Fibroblast of the conjunctiva (primary cell): ENCODE measurements around the gene FNDC3B.

Experiments
- DNase-seq: peaks from one replicate; pipeline ENCODE4 v3.0.0-alpha.2; 2010; ENCODE audit warnings: low read depth

The FNDC3B gene

DNA sequence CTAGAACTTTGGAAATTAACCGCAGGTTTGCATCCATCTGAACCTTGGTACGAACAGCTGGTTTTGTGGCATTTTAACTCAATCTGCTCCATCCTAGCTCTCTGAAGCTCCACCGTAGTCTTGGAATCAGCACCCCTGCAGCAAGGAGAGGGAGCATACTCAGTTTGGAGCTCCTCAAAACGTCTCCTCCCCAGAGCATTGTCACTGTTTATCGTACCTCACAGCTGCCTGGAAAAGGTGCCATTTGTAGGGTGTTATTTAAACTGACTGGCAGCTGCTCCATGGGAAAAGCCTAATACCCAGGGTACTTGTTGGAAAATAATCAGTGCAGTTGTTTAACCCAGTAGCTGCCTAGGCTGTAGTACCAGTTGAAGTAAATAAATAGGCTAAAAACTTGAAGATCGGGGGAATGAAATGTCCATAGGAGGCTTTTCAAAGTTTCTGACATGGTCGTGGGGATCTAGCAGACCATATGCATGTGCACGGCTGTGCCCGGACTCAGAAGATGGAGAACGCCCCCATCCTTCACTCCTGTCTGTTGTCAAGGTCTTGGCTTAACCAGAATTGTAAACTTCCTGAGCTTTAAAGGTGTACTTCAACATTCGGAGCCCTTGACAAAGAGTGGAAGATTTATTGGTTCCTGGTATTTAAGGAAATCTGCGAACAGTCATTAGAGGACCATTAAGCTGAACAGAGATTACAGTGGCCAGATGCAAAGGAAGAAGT lies 365.0 kb downstream of the FNDC3B start:
- DNase-seq, result no peak

DNA sequence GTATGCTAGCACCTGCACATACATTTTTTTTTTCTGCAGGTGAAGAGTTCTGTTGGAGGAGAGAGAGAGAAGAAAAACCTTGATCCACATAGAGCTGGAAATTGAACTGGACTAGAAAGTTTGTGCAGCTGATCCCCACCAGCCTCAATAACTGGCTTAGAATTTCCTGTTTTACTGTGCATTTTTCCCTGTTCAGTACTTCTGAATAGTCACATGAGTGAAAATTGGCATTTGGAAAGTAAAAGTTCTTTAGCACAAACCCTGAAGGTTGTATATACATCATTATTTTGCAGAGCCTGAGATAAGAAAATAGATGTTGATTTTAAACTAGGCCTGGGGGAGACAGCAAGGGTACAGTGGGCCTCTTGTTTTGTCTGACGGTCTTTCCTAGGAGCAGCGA lies 366.5 kb downstream of the FNDC3B start:
- no peak for DNase-seq

DNA sequence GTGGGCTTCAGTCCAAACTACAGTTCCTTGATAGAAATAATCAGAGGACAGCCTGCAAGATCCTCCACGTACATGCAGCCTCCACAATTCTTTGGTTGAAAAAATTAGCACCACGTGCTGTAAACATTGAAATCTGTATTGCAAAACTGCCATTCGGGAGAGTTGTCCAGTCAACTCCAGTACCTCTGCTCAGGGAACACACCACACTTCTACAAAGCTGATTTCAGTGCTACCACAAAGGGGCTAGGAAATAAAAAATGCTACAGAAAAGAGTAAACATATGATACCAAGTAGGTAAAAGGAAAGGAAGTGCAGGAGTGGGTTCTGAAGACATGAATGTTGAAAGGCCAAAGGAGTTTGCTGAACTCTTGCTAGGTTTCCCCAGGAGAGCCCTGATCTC lies 368.5 kb downstream of the FNDC3B start:
- no peak for DNase-seq

DNA sequence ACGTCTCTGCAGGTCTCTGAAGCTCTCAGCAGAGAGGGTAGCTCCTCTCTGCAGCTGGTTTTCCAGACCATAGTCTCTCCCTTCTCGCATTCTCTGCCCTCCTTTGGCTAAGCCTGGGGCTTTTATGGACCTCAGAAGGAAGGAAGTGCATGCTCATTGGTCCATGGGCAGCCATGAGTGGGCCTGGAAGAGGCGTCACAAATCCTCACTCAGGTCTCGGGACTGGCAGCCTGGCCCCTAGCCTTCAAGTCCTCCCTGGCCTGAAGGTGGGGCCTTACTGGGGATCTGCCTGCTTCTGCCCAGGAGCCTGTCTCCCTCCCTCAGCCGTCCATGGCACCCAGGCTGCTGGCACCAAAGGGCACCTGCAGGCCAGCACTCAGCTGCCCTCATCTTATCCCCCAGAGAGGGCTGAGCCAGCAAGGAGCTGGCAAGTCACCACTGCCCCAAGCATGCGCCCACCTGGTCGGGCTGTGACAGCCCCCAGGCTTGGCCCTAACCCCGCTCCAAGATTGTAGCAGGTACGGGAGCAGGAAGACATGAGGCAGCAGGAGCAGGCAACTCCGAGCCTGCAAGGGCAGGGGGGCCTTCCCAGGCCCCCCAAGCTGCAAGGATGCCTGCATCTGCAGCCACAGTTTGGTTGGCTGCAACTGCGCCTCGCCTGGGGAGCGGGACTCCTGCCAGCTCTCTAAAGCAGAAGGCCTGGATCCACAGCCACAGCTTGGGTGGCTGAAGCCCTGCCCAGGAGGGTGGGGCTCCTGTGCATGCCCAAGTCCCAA lies 371.5 kb downstream of the FNDC3B start:
- DNase-seq, result no peak

DNA sequence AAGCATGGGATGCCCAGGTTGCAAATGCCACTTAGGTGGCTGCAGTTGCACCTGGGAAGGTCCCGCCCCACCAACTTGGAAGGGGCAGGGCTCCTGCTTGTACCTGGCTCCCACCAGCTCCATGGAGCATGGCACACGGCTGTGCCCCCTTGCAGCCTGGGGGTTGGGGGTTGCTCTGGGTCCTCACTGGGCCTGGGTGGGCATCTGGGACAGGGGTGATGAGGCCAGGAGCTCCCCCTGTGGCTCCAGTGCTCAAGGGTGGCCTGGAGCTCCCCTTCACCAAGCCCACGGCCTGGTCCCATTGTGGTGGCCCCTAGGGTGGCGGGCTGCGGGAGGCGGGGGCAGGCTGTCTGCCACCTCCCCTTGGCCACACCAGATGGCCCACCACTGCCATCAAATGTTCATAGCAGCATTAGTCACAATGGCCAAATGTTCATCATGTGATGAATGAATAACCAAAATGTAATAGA lies 372.1 kb downstream of the FNDC3B start:
- no peak for DNase-seq

DNA sequence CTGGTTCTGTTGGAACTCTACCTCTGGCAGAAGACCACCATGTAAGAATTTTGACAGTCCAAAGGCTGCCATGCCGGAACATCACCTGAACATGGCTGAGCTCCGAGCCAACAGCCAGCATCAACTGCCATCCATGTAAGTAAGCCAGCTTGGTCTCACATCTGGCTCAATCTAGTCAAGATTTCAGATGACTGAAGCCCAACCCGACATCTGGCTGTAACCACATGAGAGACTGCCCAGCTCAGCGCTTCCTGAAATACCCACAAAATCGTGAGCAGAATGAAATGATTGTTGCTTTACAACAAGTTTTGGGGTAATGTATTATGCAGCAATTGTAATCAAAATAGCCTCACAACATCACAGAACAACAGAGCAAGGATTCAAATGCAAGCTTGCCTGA lies 375.9 kb downstream of the FNDC3B start:
- no peak for DNase-seq

DNA sequence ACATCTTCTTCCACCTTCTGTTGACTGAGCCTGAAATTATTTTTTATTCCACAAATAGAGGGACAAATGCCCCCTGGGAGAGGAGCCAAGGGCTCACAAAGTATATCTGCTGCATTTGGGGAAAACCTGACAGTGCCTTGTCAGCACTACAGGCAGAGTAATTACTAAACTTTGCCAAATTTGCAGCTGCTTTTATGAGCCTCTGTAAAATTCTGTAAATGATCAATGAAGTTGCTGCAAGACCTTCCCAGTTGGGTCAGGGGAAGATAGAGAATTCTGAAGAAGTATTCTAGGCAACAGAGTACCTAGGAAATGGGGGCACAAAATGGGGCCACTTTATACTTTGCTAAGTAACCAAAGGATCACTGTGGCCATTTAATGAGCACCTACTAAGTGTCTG lies 398.3 kb downstream of the FNDC3B start:
- no peak for DNase-seq

DNA sequence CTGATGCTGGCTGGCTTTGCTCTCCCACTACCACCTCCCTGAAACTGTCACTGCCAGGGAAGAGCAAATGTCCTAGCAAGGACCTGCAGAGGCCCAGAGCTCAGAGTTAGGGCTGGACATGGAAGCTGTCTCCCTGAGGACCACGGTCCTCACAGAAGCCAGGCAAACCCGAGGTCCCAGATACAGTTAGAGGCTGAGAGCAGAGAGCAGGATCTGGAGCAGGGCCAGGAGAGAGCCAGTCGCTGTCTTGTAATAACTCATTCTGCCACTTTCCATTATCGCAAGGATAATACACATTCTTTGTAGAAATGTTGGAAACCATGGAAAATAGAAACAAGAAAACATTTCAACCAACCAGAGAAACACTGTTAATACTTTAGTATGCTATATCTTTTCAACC lies 398.8 kb downstream of the FNDC3B start:
- DNase-seq, result no peak

DNA sequence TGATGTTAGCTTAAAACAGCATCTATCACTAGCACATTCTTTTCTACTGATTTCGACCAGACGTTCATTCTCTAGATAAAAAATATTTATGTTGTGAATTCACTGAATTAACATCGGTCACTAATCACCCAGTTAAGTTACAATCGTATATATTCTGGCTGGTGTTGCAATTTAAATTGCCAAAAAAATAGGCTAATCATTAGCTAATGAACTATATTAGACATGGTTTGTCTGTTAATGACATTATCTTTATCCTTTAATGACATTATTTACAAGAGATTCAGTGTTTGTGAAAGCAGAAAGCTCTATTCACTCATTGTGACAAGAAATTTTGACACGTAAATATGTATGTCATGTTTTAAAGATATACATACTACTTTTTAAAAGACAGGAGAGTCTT lies 402.2 kb downstream of the FNDC3B start:
- no peak for DNase-seq

DNA sequence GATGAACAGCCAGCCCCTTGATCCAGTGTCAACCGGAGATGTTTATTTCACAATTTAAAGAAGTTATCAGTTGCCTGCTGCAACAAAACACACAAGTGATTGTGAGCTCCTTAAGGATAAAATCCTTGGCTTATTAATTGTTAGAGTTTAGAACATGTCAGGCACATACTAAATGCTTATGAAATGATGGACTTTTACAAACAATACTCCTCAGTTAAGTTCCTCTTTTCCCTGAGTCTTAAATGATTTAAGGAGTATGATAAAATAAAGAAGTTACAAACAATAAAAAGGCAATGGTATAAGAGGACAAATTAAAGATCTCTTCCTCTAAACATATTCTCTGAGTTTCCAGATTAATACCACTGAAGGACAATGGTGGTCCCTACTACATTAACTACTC lies 403.2 kb downstream of the FNDC3B start:
- no peak for DNase-seq

DNA sequence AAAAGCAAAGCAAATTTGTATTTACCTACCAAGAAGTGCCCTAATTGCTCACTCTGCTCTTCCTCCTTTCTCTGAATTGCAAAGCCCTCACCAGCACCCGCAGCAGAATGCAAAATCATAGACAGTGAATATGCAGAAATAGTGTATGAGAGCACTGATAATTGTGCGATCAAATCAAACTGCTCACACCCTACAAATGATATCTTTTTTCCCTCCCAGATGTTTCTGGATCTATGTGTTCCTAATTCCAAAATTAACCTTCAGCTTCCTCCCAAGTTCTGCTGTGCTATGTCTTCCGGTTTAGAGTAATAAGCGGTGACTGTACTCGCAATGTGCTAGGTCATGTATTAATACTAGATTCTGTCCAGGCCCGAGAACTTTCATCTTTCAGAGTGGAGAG lies 405.4 kb downstream of the FNDC3B start:
- no peak for DNase-seq

DNA sequence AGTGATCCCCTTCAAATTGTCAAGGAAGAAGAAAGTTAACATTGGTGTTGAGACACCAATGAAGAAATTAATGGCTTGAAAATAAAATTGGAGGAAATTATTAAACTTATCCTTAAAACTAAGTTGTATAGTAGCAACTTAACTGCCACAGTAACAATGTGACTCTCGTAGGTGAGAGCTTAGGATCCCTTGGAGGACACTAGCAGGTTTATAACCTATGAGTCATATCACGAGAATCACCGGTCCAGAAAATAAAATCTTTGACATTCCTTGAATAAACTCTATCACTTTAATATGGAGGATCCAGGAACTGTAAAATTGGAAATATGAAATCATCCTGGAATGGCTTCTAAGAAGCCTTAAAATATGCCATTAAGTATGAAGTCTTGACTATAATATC lies 406.8 kb downstream of the FNDC3B start:
- DNase-seq, result no peak

DNA sequence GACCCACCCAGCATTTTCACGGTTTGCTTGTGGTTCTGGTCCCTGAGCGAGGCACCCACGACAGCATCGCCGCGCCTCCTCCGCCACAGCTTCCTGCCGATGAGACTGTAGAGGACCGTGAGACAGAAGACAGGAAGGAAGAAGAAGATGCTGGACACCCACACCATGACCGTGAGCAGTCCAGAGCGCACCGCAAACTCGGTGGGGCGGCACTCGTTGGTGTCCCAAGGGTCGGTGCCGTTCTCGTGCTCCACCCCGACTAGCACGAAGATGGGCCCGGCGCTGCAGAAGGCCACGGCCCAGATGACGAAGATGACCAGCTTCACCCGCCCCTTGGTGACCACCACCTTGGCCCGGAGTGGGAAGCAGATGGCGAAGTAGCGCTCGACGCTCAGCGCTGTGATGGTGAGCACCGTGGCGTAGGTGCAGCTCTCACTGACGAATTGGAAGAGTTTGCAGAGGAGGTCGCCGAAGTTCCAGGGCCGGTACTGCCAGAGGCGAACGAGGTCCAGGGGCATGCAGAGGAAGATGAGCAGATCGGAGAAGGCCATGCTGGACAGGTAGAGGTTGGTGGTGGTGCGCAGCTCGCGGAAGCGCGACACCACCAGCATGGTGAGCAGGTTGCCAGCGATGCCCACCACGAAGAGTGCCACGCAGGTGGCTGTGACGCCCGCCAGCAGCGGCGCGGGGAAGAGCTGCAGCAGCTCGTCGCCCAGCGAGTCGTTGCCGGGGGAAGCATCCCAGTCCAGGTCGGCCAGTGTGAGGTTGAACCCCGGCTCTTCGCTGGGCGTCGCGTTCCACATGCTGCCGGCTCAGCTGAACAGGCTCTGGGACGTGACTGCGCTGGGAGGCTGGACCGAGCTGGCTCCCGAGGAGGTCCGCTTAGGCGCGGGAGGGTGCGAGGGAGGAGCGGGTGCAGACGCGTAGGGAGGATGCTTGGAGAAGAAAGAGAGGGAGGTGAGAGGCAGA lies 408.5 kb downstream of the FNDC3B start, which contains the start of gene GHSR:
Gene GHSR, minus strand, starts transcription at position 846 of the 969 bp plus-strand sequence. Its CDS starts 43 bp downstream, at position 803.
- no peak for DNase-seq

DNA sequence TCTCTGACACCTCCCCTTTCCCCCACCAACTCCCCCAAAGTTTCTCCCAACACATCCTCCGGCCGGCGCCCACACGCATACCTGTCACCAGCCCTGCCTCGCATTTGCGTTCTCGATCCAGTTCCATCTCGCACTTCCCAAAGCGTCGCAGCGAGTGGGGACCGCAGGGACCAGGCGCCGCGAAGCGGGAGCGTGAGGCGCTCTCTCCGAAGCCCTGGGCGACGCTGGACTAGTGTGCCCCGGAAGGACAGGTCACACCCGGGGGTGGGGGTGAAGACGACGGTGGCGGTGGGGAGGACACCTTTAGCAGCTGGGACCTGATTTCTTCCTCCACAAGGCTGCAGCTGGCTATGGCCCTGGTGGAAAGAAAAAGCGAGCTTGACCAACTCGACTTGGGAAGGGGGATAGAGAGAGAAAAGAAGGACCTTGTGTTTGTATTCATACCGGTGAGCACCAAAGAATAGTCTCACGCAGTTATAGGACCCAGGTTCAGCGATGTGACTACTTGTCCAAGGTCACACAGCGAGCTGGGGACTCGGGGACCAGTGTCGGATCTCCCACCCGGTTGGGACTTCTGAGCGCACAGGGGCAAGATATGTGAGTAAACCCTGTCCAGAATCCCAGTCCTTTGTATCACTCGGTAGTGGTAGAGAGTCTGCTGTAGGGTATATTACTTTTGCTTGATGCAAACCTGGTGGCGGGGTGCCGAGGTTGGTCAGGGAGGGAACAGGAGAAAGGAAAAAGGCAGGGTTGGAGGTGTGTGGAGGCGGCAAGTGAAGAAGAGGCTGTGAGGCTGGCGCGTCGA lies 409.5 kb downstream of the FNDC3B start:
- no peak for DNase-seq

DNA sequence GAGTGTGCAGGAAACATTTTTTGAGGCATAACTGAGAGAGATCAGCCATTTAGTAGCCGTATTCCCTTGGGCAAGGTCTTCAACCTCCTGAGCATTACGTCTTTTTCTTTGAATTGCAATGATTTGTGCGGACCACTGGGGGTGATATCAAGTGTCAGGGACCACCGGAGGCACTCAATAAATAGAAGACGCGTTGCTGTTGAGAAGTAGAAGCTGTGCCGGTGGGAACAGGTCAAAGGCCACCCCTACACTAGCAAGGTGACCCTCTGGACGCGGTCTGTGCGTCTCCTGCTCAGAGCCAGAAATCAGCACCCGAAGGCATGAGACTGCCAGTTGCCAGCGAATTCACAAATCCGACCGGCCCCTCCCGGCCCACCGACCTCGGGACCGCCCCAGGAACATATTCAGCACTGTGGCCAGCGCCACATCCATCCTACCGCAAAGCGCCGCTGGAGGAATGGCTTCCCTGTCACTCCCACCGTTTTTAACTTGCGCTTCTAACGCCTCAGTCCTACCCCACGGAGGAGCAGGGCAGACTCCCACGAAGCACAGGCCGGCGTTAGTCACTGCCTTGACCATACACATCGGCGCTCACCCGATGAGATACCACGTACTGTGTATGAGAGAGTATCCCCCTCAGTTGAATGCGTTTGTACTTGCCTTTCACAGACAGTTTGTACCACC lies 410.2 kb downstream of the FNDC3B start:
- DNase-seq, result no peak
